ENCODE measurements around the gene ARHGAP15. TPM values are rescaled to one million over a fixed set of nuclear protein-coding genes. Genes with fewer than 3 reads are reported as not detected.

The ARHGAP15 gene
- total RNA-seq, 4 donors from 2014 or later = 1.2 to 6.0 (median 3.4) TPM

DNA sequence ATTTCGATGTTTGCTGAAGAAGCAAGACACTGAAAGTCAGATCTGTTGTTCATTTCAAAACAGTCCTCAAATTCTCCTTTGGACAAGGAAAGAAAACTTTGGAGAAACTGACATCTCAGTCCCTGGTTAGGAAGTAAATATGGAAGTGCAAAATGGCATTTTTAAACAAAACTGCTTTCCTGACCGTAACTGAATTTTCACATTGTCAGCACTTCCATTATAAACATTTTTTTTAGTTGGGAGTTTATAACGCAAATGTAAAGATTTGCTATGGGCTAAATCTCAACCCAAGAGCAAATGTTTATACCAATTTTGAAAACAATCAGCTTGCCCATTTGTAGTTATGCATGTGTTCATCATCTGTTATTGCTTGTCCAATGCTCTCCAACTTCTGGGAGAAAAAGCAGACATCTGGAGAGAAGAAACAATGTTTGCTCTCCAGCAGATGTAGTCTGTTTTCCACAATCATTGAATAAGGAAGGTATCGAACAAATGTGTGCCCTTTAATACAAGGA, 520.1 kb downstream of the ARHGAP15 start:
- H3K9me3 ChIP-seq = no peaks in the 10 kb centered on the region
- no peak for TF ChIP-seq POLR2AphosphoS5 (IDR thresholded peaks at IDR 0.05)
- TF ChIP-seq POLR2A (IDR thresholded peaks at IDR 0.05) = no peak
- no peak for TF ChIP-seq CTCF (IDR thresholded peaks at IDR 0.05)
- no peak for TF ChIP-seq EP300 (IDR thresholded peaks at IDR 0.05)
- H3K36me3 ChIP-seq = no peaks in the 10 kb centered on the region
- 79% methylated on average over 4 of the region's 4 CpGs for WGBS
- no peak overlapping the region for H3K4me3 ChIP-seq
- H3K4me1 ChIP-seq = no peaks in the 10 kb centered on the region
- H3K27ac ChIP-seq = no peak overlapping the region
- DNase-seq (ENCODE audit: low spot score in 2 of 2) = no peak
- H3K27me3 ChIP-seq = no peaks in the 10 kb centered on the region

- Histone ChIP-seq H3K9me3 (no peaks in the 10 kb centered on the region), H3K36me3 (no peaks in the 10 kb centered on the region), H3K27ac (no peak overlapping the region), H3K4me1 (no peaks in the 10 kb centered on the region), H3K4me3 (no peak overlapping the region), H3K27me3 (no peaks in the 10 kb centered on the region)
- TF ChIP-seq POLR2A (IDR thresholded peaks at IDR 0.05) (no peak), EP300 (IDR thresholded peaks at IDR 0.05) (no peak), CTCF (IDR thresholded peaks at IDR 0.05) (no peak), POLR2AphosphoS5 (IDR thresholded peaks at IDR 0.05) (no peak)
- no peak for DNase-seq (ENCODE audit: low spot score in 2 of 2)
Observed at GRCh38 chr2:143652692-143653091, 523.5 kb downstream of the ARHGAP15 start.

DNA sequence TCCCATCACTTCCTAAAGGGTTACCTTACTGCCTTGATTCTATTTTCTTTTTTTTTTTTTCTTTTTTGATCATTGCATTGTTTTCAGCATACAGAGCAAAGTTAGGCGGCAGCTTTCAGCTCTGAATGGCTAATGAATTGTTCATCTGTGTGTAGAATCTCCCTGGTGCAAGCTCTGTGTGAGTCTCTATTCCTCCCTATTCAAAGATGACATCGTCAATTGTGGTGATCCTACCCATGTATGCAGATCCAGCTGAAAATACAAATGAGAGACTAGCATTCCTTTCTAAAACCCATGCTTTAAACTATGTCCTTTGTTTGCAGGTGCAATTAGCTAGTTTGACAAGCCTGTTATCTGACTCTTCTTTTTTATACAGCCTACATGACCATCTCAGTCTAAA, 539.0 kb downstream of the ARHGAP15 start:
- Histone ChIP-seq H3K4me3 (no peak overlapping the region), H3K27ac (no peak overlapping the region), H3K27me3 (no peaks in the 10 kb centered on the region), H3K4me1 (no peaks in the 10 kb centered on the region), H3K36me3 (no peaks in the 10 kb centered on the region), H3K9me3 (no peaks in the 10 kb centered on the region)
- TF ChIP-seq CTCF (IDR thresholded peaks at IDR 0.05) (no peak), POLR2AphosphoS5 (IDR thresholded peaks at IDR 0.05) (no peak), EP300 (IDR thresholded peaks at IDR 0.05) (no peak), POLR2A (IDR thresholded peaks at IDR 0.05) (no peak)
- no peak for DNase-seq (ENCODE audit: low spot score in 2 of 2)
- 86% methylated on average over 2 of the region's 2 CpGs for WGBS

DNA sequence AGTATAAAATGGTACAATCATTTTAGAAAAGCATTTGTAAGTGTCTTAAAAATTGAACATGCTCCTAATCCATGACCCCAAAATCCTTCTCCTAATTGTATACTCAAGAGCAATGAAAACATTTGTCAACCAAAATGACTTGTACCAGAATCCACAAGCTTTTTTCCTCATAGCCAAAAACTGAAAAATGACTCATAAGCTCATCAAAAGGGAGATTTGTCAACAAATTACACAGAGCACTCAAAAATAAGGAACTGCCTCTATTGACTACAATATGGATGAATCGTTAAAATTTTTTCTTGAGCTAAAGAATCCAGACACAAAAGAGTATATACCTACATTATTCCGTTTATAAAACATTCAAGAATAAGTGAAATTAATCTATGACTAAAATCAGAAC, 544.8 kb downstream of the ARHGAP15 start:
- Histone ChIP-seq H3K27ac (no peak overlapping the region), H3K9me3 (no peaks in the 10 kb centered on the region), H3K36me3 (no peaks in the 10 kb centered on the region), H3K4me1 (no peaks in the 10 kb centered on the region), H3K27me3 (no peaks in the 10 kb centered on the region), H3K4me3 (no peak overlapping the region)
- no peak for DNase-seq (ENCODE audit: low spot score in 2 of 2)
- TF ChIP-seq EP300 (IDR thresholded peaks at IDR 0.05) = no peak
- no peak for TF ChIP-seq POLR2A (IDR thresholded peaks at IDR 0.05)
- no peak for TF ChIP-seq CTCF (IDR thresholded peaks at IDR 0.05)
- no peak for TF ChIP-seq POLR2AphosphoS5 (IDR thresholded peaks at IDR 0.05)
- 86% methylated on average over 2 of the region's 2 CpGs for WGBS

GRCh38 chr2:143675021-143675420, 545.8 kb downstream of the ARHGAP15 start:
- no peaks in the 10 kb centered on the region for H3K9me3 ChIP-seq
- no peaks in the 10 kb centered on the region for H3K36me3 ChIP-seq
- H3K4me3 ChIP-seq = no peak overlapping the region
- no peak for DNase-seq (ENCODE audit: low spot score in 2 of 2)
- no peak for TF ChIP-seq POLR2AphosphoS5 (IDR thresholded peaks at IDR 0.05)
- TF ChIP-seq CTCF (IDR thresholded peaks at IDR 0.05) = no peak
- no peak for TF ChIP-seq POLR2A (IDR thresholded peaks at IDR 0.05)
- TF ChIP-seq EP300 (IDR thresholded peaks at IDR 0.05) = no peak
- no peaks in the 10 kb centered on the region for H3K4me1 ChIP-seq
- no peak overlapping the region for H3K27ac ChIP-seq
- no peaks in the 10 kb centered on the region for H3K27me3 ChIP-seq

Data from suprapubic skin (tissue), 4 donors.